GM12878 (cell line): ENCODE data around the gene DOCK2. TPM values are rescaled to one million over a fixed set of nuclear protein-coding genes. Genes with fewer than 3 reads are reported as not detected.

Experiments
- ATF7 ChIP-seq: fragments of 450-650 bp; IDR thresholded peaks from 2 replicates; pipeline ENCODE4 v1.6.1; 2016; ENCODE audit warnings: low read depth, mild to moderate bottlenecking
- BHLHE40 ChIP-seq, 2 experiments: fragments of 450-650 bp in 1 of 2; IDR thresholded peaks; 2 replicates each; pipeline ENCODE4 v1.6.1; 2011 to 2017; ENCODE audit warnings: low read depth in 2 of 2, borderline replicate concordance in 1 of 2, improper control_type of control experiment in 1 of 2, low read length in 1 of 2, mild to moderate bottlenecking in 1 of 2
- JUND ChIP-seq: IDR thresholded peaks from 2 replicates; pipeline ENCODE4 v1.6.1; 2012; ENCODE audit warnings: low read depth, mild to moderate bottlenecking, low read length, improper control_type of control experiment, moderate library complexity
- KDM1A ChIP-seq: fragments of 200-600 bp; sonication (generic); IDR thresholded peaks from 2 replicates; pipeline ENCODE4 v1.6.1; 2016; ENCODE audit warnings: borderline replicate concordance
- NRF1 ChIP-seq: conservative IDR thresholded peaks from 2 replicates; pipeline ENCODE4 v1.6.1; 2011; ENCODE audit warnings: mild to moderate bottlenecking, low read depth, low read length, improper control_type of control experiment
- RFX5 ChIP-seq: IDR thresholded peaks from 2 replicates; pipeline ENCODE4 v1.6.1; 2011; ENCODE audit warnings: low read depth, low read length, improper control_type of control experiment
- SMARCA5 ChIP-seq: fragments of 450-650 bp; IDR thresholded peaks from 2 replicates; pipeline ENCODE4 v1.6.1; 2017; ENCODE audit warnings: mild to moderate bottlenecking
- SP1 ChIP-seq: IDR thresholded peaks from one replicate; pipeline ENCODE4 v1.6.1; 2011; ENCODE audit warnings: low read depth, low read length
- STAT3 ChIP-seq: IDR thresholded peaks from 2 replicates; pipeline ENCODE4 v1.6.1; 2011; ENCODE audit warnings: low read depth, low read length, improper control_type of control experiment
- TCF12 ChIP-seq: IDR thresholded peaks from 2 replicates; pipeline ENCODE4 v1.6.1; 2011; ENCODE audit warnings: low read depth, mild to moderate bottlenecking, low read length
- TCF3 ChIP-seq: IDR thresholded peaks from 2 replicates; pipeline ENCODE4 v1.6.1; 2012; ENCODE audit warnings: low read depth, mild to moderate bottlenecking, low read length, borderline replicate concordance; ENCODE audit not compliant: insufficient read depth
- ZNF384 ChIP-seq: IDR thresholded peaks from 2 replicates; pipeline ENCODE4 v1.6.1; 2012; ENCODE audit warnings: low read depth, mild to moderate bottlenecking, low read length, improper control_type of control experiment, borderline replicate concordance
- polyA plus RNA-seq, 11 experiments: library from polyadenylated mRNA; depleted of rRNA in 4 of 11; unstranded in 6 of 11; stranded (reverse) in 5 of 11; fragments of >200 nt; fragmentation: Nextera tagmentation in 4 of 11; fragmentation: Illumina TruSeq in 1 of 11; extraction: Ambion mirVana in 4 of 11; extraction: Trizol in 1 of 11; gene quantifications; 1 replicate in 1 of 11; 2 replicates in 10 of 11; pipeline versions ENCODE4 v1.2.1 to v1.2.3, GENCODE V29; 2011 to 2016; ENCODE audit warnings: inconsistent platforms in 2 of 11, missing spikeins in 2 of 11, low read depth in 1 of 11
- total RNA-seq, 4 experiments: library from RNA; depleted of rRNA in 3 of 4; stranded (reverse); fragments of >200 nt in 3 of 4; fragmentation: Illumina TruSeq in 1 of 4; extraction: Trizol in 1 of 4; gene quantifications; 2 replicates each; pipeline versions ENCODE4 v1.2.1 to v1.2.3, GENCODE V29; 2013 to 2021
- TF ChIP-seq, protein P1 (sequence below): fragments of 450-650 bp; IDR thresholded peaks from 2 replicates; pipeline ENCODE4 v1.6.1; 2017; ENCODE audit warnings: low read depth, mild to moderate bottlenecking, moderate library complexity
- TF ChIP-seq, protein P2 (sequence below), 3 experiments: IDR thresholded peaks in 2 of 3; conservative IDR thresholded peaks in 1 of 3; 2 replicates each; pipeline ENCODE4 v1.5.1; 2011; ENCODE audit warnings: low read depth in 3 of 3, low read length in 3 of 3, mild to moderate bottlenecking in 3 of 3, control low read depth in 2 of 3, moderate library complexity in 2 of 3, inconsistent platforms in 1 of 3, mixed read lengths in 1 of 3; ENCODE audit not compliant: control insufficient read depth in 2 of 3, insufficient read depth in 1 of 3; ENCODE audit errors: extremely low read depth in 1 of 3
- TF ChIP-seq, protein P3 (sequence below): fragments of 450-650 bp; IDR thresholded peaks from 2 replicates; pipeline ENCODE4 v1.6.1; 2017; ENCODE audit warnings: mild to moderate bottlenecking, moderate library complexity
- TF ChIP-seq, protein P4 (sequence below): IDR thresholded peaks from 2 replicates; pipeline ENCODE4 v1.6.1; 2011; ENCODE audit warnings: mild to moderate bottlenecking, low read depth, low read length, moderate library complexity; ENCODE audit not compliant: insufficient replicate concordance
- TF ChIP-seq, protein P5 (sequence below): IDR thresholded peaks from 2 replicates; pipeline ENCODE4 v1.6.1; 2012; ENCODE audit warnings: mild to moderate bottlenecking, low read depth, low read length

The DOCK2 gene
- total and polyA plus RNA-seq, 10 of the 15 experiments (the other 5 are each of a cell fraction or from before 2014, with no cell fraction given), result 34.2 to 192 (median 118) TPM

DNA sequence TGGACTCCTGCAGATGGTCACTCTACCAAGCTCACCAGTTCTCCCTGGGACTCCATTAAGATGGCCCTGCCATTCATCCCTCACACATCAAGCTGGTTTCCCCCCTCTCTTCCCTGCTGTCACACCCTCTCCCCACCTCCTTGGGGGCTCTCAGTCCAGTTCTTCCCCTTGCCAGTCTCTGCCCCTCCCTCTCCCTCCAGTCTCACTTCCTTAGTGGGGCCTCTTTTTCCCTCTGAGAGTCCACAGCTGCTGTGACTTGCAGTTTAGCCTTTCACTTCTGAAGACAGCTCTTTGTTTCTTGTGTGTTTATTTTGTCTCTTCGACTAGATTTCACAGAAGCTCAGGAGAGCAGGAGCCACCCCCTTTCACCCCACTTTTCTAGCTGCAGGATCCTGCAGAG lies 10.5 kb downstream of the DOCK2 start (continued):
- TF ChIP-seq, protein P1, sequence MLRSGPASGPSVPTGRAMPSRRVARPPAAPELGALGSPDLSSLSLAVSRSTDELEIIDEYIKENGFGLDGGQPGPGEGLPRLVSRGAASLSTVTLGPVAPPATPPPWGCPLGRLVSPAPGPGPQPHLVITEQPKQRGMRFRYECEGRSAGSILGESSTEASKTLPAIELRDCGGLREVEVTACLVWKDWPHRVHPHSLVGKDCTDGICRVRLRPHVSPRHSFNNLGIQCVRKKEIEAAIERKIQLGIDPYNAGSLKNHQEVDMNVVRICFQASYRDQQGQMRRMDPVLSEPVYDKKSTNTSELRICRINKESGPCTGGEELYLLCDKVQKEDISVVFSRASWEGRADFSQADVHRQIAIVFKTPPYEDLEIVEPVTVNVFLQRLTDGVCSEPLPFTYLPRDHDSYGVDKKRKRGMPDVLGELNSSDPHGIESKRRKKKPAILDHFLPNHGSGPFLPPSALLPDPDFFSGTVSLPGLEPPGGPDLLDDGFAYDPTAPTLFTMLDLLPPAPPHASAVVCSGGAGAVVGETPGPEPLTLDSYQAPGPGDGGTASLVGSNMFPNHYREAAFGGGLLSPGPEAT, result peak; percentile 52; the same call in 1 of the 2 replicates
- TF ChIP-seq KDM1A (no peak), TCF12 (peak; percentile 86), SMARCA5 (no peak), STAT3 (no peak), JUND (no peak), TCF3 (peak; percentile 80; the same call in 1 of the 2 replicates), ATF7 (no peak), BHLHE40 (IDR thresholded peaks at IDR 0.05; ENCODE audit: borderline replicate concordance in 1 of 2, low read depth in 2 of 2, low read length in 1 of 2) (no peak), ZNF384 (no peak), SP1 (peak; percentile 20), NRF1 (no peak), RFX5 (no peak)
- TF ChIP-seq, protein P2, sequence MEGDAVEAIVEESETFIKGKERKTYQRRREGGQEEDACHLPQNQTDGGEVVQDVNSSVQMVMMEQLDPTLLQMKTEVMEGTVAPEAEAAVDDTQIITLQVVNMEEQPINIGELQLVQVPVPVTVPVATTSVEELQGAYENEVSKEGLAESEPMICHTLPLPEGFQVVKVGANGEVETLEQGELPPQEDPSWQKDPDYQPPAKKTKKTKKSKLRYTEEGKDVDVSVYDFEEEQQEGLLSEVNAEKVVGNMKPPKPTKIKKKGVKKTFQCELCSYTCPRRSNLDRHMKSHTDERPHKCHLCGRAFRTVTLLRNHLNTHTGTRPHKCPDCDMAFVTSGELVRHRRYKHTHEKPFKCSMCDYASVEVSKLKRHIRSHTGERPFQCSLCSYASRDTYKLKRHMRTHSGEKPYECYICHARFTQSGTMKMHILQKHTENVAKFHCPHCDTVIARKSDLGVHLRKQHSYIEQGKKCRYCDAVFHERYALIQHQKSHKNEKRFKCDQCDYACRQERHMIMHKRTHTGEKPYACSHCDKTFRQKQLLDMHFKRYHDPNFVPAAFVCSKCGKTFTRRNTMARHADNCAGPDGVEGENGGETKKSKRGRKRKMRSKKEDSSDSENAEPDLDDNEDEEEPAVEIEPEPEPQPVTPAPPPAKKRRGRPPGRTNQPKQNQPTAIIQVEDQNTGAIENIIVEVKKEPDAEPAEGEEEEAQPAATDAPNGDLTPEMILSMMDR (IDR thresholded peaks at IDR 0.05 in 2 of 3, conservative IDR thresholded peaks at IDR 0.05 in 1 of 3; ENCODE audit: control insufficient read depth in 2 of 3, extremely low read depth in 1 of 3, insufficient read depth in 1 of 3, low read depth in 3 of 3, low read length in 3 of 3), result no peak
- TF ChIP-seq, protein P3, sequence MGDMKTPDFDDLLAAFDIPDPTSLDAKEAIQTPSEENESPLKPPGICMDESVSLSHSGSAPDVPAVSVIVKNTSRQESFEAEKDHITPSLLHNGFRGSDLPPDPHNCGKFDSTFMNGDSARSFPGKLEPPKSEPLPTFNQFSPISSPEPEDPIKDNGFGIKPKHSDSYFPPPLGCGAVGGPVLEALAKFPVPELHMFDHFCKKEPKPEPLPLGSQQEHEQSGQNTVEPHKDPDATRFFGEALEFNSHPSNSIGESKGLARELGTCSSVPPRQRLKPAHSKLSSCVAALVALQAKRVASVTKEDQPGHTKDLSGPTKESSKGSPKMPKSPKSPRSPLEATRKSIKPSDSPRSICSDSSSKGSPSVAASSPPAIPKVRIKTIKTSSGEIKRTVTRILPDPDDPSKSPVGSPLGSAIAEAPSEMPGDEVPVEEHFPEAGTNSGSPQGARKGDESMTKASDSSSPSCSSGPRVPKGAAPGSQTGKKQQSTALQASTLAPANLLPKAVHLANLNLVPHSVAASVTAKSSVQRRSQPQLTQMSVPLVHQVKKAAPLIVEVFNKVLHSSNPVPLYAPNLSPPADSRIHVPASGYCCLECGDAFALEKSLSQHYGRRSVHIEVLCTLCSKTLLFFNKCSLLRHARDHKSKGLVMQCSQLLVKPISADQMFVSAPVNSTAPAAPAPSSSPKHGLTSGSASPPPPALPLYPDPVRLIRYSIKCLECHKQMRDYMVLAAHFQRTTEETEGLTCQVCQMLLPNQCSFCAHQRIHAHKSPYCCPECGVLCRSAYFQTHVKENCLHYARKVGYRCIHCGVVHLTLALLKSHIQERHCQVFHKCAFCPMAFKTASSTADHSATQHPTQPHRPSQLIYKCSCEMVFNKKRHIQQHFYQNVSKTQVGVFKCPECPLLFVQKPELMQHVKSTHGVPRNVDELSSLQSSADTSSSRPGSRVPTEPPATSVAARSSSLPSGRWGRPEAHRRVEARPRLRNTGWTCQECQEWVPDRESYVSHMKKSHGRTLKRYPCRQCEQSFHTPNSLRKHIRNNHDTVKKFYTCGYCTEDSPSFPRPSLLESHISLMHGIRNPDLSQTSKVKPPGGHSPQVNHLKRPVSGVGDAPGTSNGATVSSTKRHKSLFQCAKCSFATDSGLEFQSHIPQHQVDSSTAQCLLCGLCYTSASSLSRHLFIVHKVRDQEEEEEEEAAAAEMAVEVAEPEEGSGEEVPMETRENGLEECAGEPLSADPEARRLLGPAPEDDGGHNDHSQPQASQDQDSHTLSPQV, result no peak
- TF ChIP-seq, protein P4, sequence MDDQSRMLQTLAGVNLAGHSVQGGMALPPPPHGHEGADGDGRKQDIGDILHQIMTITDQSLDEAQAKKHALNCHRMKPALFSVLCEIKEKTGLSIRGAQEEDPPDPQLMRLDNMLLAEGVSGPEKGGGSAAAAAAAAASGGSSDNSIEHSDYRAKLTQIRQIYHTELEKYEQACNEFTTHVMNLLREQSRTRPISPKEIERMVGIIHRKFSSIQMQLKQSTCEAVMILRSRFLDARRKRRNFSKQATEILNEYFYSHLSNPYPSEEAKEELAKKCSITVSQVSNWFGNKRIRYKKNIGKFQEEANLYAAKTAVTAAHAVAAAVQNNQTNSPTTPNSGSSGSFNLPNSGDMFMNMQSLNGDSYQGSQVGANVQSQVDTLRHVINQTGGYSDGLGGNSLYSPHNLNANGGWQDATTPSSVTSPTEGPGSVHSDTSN, result no peak
- TF ChIP-seq, protein P5, sequence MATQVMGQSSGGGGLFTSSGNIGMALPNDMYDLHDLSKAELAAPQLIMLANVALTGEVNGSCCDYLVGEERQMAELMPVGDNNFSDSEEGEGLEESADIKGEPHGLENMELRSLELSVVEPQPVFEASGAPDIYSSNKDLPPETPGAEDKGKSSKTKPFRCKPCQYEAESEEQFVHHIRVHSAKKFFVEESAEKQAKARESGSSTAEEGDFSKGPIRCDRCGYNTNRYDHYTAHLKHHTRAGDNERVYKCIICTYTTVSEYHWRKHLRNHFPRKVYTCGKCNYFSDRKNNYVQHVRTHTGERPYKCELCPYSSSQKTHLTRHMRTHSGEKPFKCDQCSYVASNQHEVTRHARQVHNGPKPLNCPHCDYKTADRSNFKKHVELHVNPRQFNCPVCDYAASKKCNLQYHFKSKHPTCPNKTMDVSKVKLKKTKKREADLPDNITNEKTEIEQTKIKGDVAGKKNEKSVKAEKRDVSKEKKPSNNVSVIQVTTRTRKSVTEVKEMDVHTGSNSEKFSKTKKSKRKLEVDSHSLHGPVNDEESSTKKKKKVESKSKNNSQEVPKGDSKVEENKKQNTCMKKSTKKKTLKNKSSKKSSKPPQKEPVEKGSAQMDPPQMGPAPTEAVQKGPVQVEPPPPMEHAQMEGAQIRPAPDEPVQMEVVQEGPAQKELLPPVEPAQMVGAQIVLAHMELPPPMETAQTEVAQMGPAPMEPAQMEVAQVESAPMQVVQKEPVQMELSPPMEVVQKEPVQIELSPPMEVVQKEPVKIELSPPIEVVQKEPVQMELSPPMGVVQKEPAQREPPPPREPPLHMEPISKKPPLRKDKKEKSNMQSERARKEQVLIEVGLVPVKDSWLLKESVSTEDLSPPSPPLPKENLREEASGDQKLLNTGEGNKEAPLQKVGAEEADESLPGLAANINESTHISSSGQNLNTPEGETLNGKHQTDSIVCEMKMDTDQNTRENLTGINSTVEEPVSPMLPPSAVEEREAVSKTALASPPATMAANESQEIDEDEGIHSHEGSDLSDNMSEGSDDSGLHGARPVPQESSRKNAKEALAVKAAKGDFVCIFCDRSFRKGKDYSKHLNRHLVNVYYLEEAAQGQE, result no peak
